ENCODE measurements around the gene BHLHE40.

The BHLHE40 gene

DNA sequence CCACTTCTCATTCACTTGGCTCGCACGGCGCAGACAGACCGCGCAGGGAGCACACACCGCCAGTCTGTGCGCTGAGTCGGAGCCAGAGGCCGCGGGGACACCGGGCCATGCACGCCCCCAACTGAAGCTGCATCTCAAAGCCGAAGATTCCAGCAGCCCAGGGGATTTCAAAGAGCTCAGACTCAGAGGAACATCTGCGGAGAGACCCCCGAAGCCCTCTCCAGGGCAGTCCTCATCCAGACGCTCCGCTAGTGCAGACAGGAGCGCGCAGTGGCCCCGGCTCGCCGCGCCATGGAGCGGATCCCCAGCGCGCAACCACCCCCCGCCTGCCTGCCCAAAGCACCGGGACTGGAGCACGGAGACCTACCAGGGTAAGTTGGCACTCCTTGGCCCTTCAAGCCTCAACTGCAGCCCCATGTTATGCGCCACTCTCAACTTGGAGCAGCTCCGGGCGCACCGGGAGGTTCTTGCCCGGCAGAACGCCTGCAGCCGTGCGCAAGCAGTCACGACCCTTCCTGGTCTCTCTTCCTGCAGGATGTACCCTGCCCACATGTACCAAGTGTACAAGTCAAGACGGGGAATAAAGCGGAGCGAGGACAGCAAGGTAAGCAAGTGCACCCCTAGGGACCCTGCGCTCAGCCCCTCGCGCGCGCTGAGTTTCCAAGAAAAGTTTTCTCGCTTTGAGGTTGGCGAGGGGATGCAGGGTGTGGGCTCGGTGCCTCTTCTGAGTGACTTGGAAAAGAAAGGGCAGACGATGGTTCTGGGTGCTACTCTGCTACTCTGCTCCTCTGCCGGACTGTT is at the start of gene BHLHE40:
TSS of gene BHLHE40 (plus strand) at position 10 of the 801 bp plus-strand sequence. CDS start at position 292, 282 bp downstream.
- TF ChIP-seq CTCF (IDR thresholded peaks at IDR 0.05; ENCODE audit: extremely low read depth, missing control alignments) = no peak
- no peak for DNase-seq (ENCODE audit: low spot score)

DNA sequence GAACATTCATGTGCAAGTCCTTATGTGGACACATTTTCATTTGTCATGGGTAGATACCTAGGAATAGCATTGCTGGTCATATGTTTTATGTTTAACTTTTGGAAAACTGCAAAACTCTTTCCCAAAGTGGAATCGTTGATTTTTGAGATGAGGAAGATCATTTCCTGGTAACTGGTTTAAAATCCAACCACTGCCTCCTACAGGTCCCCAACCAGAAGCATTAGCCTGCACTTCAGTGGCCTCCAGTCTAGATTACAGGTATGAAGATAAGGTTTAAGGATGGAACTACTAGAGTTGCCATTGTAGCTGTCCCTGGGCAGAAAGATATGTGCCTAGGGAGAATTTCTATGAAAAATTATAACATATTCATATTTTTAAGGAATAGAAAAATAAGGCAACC is 48.7 kb upstream of the BHLHE40 start:
- no peak for DNase-seq (ENCODE audit: low spot score)
- no peak for TF ChIP-seq CTCF (IDR thresholded peaks at IDR 0.05; ENCODE audit: extremely low read depth, missing control alignments)

DNA sequence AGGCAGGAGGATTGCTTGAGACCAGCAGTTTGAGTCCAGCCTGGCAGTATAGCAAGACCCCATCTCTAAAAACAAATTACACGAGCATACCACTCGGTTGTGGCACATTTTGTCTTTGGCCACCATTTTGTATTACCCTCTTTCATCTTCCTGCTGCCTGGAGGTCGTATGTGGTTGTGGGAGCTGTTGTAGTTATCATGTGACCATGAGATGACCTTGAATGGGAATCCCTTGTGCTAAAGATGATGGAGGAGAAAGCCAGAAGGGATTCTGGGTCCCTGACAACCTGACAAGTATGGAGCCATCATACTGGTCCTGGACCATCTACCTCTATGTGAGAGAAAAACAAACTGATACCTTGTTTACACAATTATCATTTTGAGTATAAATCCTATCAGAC is 45.2 kb upstream of the BHLHE40 start:
- no peak for TF ChIP-seq CTCF (IDR thresholded peaks at IDR 0.05; ENCODE audit: extremely low read depth, missing control alignments)
- no peak for DNase-seq (ENCODE audit: low spot score)

GRCh38 chr3:4935347-4935746 is 43.9 kb upstream of the BHLHE40 start:
- DNase-seq (ENCODE audit: low spot score) = no peak
- TF ChIP-seq CTCF (IDR thresholded peaks at IDR 0.05; ENCODE audit: extremely low read depth, missing control alignments) = no peak

- TF ChIP-seq CTCF (IDR thresholded peaks at IDR 0.05; ENCODE audit: extremely low read depth, missing control alignments) = no peak
- peak; percentile 38 for DNase-seq (ENCODE audit: low spot score)
Observed at GRCh38 chr3:4936982-4937614, 42.1 kb upstream of the BHLHE40 start.

DNA sequence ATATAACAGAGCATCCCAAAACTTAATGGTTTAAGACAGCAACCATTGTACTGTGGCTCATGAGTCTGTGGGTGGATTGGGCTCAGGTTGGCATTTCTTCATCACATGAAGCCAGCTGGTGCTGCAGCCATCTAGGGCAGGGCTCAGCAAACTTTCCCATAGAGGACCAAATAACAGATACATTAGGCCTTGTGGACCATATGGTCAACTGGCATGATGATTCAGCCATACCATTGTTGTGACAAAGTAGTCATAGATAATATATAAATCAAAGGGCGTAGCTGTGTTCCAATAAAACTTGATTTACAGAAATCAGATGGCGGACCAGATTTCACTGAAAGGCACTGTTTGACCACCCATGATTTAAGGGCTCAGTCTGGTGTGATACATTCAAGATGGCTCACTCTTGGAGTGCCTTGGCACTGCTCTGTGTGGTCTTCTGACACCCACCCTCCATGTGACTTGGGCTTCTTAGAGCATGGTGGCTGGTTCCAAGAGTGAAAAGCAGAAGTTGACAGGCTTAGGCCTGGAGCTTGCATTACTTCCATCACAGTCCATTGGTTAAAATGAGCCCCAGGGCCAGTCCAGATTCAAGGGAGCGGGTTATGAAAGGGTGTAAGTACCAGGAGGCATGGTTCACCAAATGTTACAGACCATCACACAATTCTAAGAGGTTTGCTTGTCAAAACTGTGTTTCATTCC is 40.8 kb upstream of the BHLHE40 start:
- no peak for TF ChIP-seq CTCF (IDR thresholded peaks at IDR 0.05; ENCODE audit: extremely low read depth, missing control alignments)
- no peak for DNase-seq (ENCODE audit: low spot score)

DNA sequence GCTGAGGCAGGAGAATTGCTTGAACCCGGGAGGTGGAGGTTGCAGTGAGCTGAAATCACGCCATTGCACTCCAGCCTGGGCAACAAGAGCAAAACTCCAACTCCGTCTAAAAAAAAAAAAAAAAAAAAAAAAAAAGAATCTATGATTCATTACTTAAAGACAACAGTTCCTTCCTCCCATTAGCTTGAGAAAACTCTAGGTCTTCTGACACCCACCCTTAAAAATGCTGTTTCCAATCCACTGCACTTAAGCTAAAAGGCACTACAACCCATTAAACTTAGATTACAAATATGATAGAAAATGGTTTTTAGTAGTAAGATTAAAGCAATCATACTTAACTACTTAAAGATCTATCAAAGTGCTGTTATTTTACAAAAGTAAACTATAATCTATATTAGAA is 40.0 kb upstream of the BHLHE40 start:
- no peak for TF ChIP-seq CTCF (IDR thresholded peaks at IDR 0.05; ENCODE audit: extremely low read depth, missing control alignments)
- DNase-seq (ENCODE audit: low spot score) = no peak
